ENCODE results near the gene MRPS23. TPM values are rescaled to one million over a fixed set of nuclear protein-coding genes. Genes with fewer than 3 reads are reported as not detected.

Gene MRPS23
- total and polyA plus RNA-seq, 2 of the 13 experiments (the other 11 are each of a cell fraction or from before 2014, with no cell fraction given): 63.2 to 181 TPM

GRCh38 chr17:57852092-57852954 lies 2.5 kb upstream of the MRPS23 start:
- Histone ChIP-seq H3K9ac (ENCODE audit: insufficient read depth, low read depth, low read length) (peak overlapping the region; percentile 68), H3K4me2 (ENCODE audit: low read depth, low read length) (peak overlapping the region; percentile 82), H3K4me1 (ENCODE audit: insufficient read depth, low read length) (peaks cover 78% of the 10 kb centered on the region), H3K4me3 (replicated peaks in 1 of 3; ENCODE audit: insufficient read depth in 1 of 3, low read depth in 2 of 3, low read length in 3 of 3) (peak overlapping the region; percentile 22 to 60 (median 37)), H3K9me3 (ENCODE audit: low read length) (no peaks in the 10 kb centered on the region), H3K27me3 (ENCODE audit: control insufficient read depth in 1 of 2, insufficient read depth in 2 of 2, low read length in 2 of 2) (no peaks in the 10 kb centered on the region; a peak in 1 of 5 replicates), H3K36me3 (replicated peaks in 1 of 2; ENCODE audit: control insufficient read depth in 1 of 2, insufficient read depth in 2 of 2, low read length in 2 of 2) (0 out of 5 replicates have a peak, but pooled peaks cover 0 to 1% of the 10 kb centered on the region in 2 experiments), H3K27ac (ENCODE audit: extremely low read length, insufficient read depth, low read length) (peak overlapping the region; percentile 86), H2AFZ (ENCODE audit: low read length) (peak overlapping the region; percentile 36), H4K20me1 (ENCODE audit: insufficient read depth, low read length) (no peaks in the 10 kb centered on the region), H3K79me2 (ENCODE audit: insufficient read depth, low read length) (peaks cover 21% of the 10 kb centered on the region)
- intact Hi-C loops (cut with micrococcal nuclease; ENCODE audit: unreplicated experiment) (loop anchor here (5.0 kb wide), 1 partner anchor 40 kb away; no protein-coding TSS in a partner anchor), in situ Hi-C loops (cut with HindIII; ENCODE audit: extremely low pct_ligation_motif_present, low pct_unique_long_range_greater_than_20kb) (loop anchor here (10.0 kb wide), 1 partner anchor 262 kb away; no protein-coding TSS in a partner anchor)
- no TSS peak for BruUV-seq (replicated peaks)
- peak; percentile 1; the same call in 1 of the 3 replicates for ATAC-seq
- POLR2A ChIA-PET: interaction anchor here (1.0 to 5.7 kb wide), 21 partner anchors 10 to 243 kb away, joined by 3 to 177 read pairs (median 12); partner anchors contain the start of genes DYNLL2, SRSF1 and VEZF1
- CTCF ChIA-PET (ENCODE audit: low intra/inter-chr PET ratio, low total read pairs): no interaction called here
- 4% methylated on average over 6 of the region's 9 CpGs for WGBS (ENCODE audit: low lambda C conversion rate)
- no peak for FAIRE-seq
- no peak for DNase-seq (ENCODE audit: low spot score)
- TF ChIP-seq ZNF501 (CRISPR knock-in tag; IDR thresholded peaks at IDR 0.05) (peak; percentile 77; the same call in 1 of the 2 replicates), RXRB (CRISPR knock-in tag; IDR thresholded peaks at IDR 0.05; ENCODE audit: borderline replicate concordance) (no peak), MBNL3 (CRISPR knock-in tag; conservative IDR thresholded peaks at IDR 0.05) (no peak), HBP1 (CRISPR knock-in tag; IDR thresholded peaks at IDR 0.05; ENCODE audit: low read depth) (no peak), ATF6 (CRISPR knock-in tag; conservative IDR thresholded peaks at IDR 0.05) (no peak), CBFB (CRISPR knock-in tag; IDR thresholded peaks at IDR 0.05) (0 out of 2 replicates have a peak, but pooled peaks have one; percentile 20), HNF4A (CRISPR knock-in tag; IDR thresholded peaks at IDR 0.05) (peak; percentile 26; the same call in 1 of the 2 replicates), E2F5 (CRISPR knock-in tag; conservative IDR thresholded peaks at IDR 0.05) (no peak), ZNF761 (CRISPR knock-in tag; conservative IDR thresholded peaks at IDR 0.05) (0 out of 2 replicates have a peak, but pooled peaks have one; percentile 37), NFIC (IDR thresholded peaks at IDR 0.05; ENCODE audit: low read length) (peak; percentile 14; the same call in 1 of the 2 replicates), MIXL1 (CRISPR knock-in tag; IDR thresholded peaks at IDR 0.05) (peak; percentile 47; the same call in 1 of the 2 replicates), ZNF253 (CRISPR knock-in tag; IDR thresholded peaks at IDR 0.05; ENCODE audit: borderline replicate concordance) (no peak), SATB2 (CRISPR knock-in tag; IDR thresholded peaks at IDR 0.05) (0 out of 2 replicates have a peak, but pooled peaks have one; percentile 9), ETV5 (CRISPR knock-in tag; IDR thresholded peaks at IDR 0.05; ENCODE audit: borderline replicate concordance) (0 out of 2 replicates have a peak, but pooled peaks have one; percentile 19), IRX3 (CRISPR knock-in tag; IDR thresholded peaks at IDR 0.05; ENCODE audit: borderline replicate concordance, low read depth) (0 out of 2 replicates have a peak, but pooled peaks have one; percentile 58)

Data from HepG2 (cell line).